A549 (cell line): ENCODE data around the gene NUFIP1.

Source experiments
- BHLHE40 ChIP-seq: IDR thresholded peaks from 2 replicates; pipeline ENCODE4 v1.6.1; 2012; ENCODE audit warnings: low read depth, low read length, inconsistent platforms
- CHD2 ChIP-seq: fragments of 150-350 bp; IDR thresholded peaks from 2 replicates; pipeline ENCODE4 v1.6.1; 2014; ENCODE audit warnings: low read length; ENCODE audit not compliant: partially characterized antibody
- CTCF ChIP-seq: fragments of >200 bp; sonication (Bioruptor Twin); formaldehyde crosslinking; IDR thresholded peaks from 3 replicates; pipeline ENCODE4 v1.5.1; 2016
- MAX ChIP-seq: IDR thresholded peaks from 2 replicates; pipeline ENCODE4 v1.6.1; 2012
- POLR2A ChIP-seq: IDR thresholded peaks from 2 replicates; pipeline ENCODE4 v1.6.1; 2012; ENCODE audit warnings: mild to moderate bottlenecking, low read length
- RAD21 ChIP-seq, 2 experiments: fragments of >200 bp in 1 of 2; sonication (Bioruptor Twin) in 1 of 2; formaldehyde crosslinking in 1 of 2; IDR thresholded peaks in 1 of 2; conservative IDR thresholded peaks in 1 of 2; 2 replicates in 1 of 2; 3 replicates in 1 of 2; pipeline ENCODE4 v1.6.1; 2012 to 2018; ENCODE audit warnings: inconsistent platforms in 1 of 2
- RCOR1 ChIP-seq: fragments of 150-350 bp; IDR thresholded peaks from 2 replicates; pipeline ENCODE4 v1.6.1; 2014; ENCODE audit warnings: antibody characterized with exemption, low read length, low read depth
- RFX5 ChIP-seq: fragments of 450-650 bp; IDR thresholded peaks from 2 replicates; pipeline ENCODE4 v1.7.1; 2014; ENCODE audit warnings: antibody characterized with exemption, mild to moderate bottlenecking, moderate library complexity
- SMC3 ChIP-seq: fragments of >200 bp; sonication (Bioruptor Twin); formaldehyde crosslinking; IDR thresholded peaks from 3 replicates; pipeline ENCODE4 v1.6.1; 2018; ENCODE audit warnings: inconsistent platforms

- TF ChIP-seq CTCF (no peak), POLR2A (no peak), SMC3 (no peak), RAD21 (conservative IDR thresholded peaks at IDR 0.05 in 1 of 2, IDR thresholded peaks at IDR 0.05 in 1 of 2) (no peak), RCOR1 (no peak), CHD2 (no peak), MAX (no peak), BHLHE40 (no peak), RFX5 (no peak)
Observed at GRCh38 chr13:44938854-44939253, 50.4 kb downstream of the NUFIP1 start.
